Spleen (tissue), 11 donors: ENCODE data around the gene YWHAH. TPM values are rescaled to one million over a fixed set of nuclear protein-coding genes. Genes with fewer than 3 reads are reported as not detected.
A peak's percentile ranks its signal among the peaks of the same experiment; 100 is the strongest.

ENCODE experiments used
- DNase-seq: peaks from one replicate; pipeline ENCODE4 v3.0.0-alpha.2; 2020
- H3K27ac ChIP-seq, 8 donors: fragments of 200-600 bp; sonication (generic) in 7 of 8; 1 replicate in 4 of 8; 2 replicates in 4 of 8; pipeline versions ENCODE4 v1.5.0 to v1.8.0; 2016 to 2021; ENCODE audit warnings: inconsistent platforms in 4 of 8, mild to moderate bottlenecking in 4 of 8, moderate library complexity in 1 of 8
- H3K27me3 ChIP-seq, 7 donors: fragments of 200-600 bp; sonication (generic) in 6 of 7; replicated peaks in 1 of 7; 1 replicate in 4 of 7; 2 replicates in 3 of 7; pipeline versions ENCODE4 v1.5.0 to v1.8.0; 2016 to 2021; ENCODE audit warnings: inconsistent platforms in 3 of 7, mild to moderate bottlenecking in 1 of 7
- H3K36me3 ChIP-seq, 6 donors: fragments of 200-600 bp; sonication (generic) in 5 of 6; 1 replicate in 4 of 6; 2 replicates in 2 of 6; pipeline versions ENCODE4 v1.5.0 to v1.8.0; 2016 to 2021; ENCODE audit warnings: inconsistent platforms in 2 of 6
- H3K4me1 ChIP-seq, 6 donors: fragments of 200-600 bp; sonication (generic) in 5 of 6; 1 replicate in 3 of 6; 2 replicates in 3 of 6; pipeline versions ENCODE4 v1.5.0 to v1.8.0; 2016 to 2021; ENCODE audit warnings: inconsistent platforms in 3 of 6
- H3K4me3 ChIP-seq, 8 donors: fragments of 200-600 bp; sonication (generic) in 7 of 8; 1 replicate in 4 of 8; 2 replicates in 4 of 8; pipeline versions ENCODE4 v1.5.0 to v1.8.0; 2016 to 2021; ENCODE audit warnings: inconsistent platforms in 4 of 8, mild to moderate bottlenecking in 4 of 8, moderate library complexity in 2 of 8
- H3K9me3 ChIP-seq, 8 donors: fragments of 200-600 bp; sonication (generic) in 7 of 8; 1 replicate in 4 of 8; 2 replicates in 4 of 8; pipeline versions ENCODE4 v1.5.0 to v1.8.0; 2016 to 2021; ENCODE audit warnings: inconsistent platforms in 4 of 8
- POLR2A ChIP-seq, 3 donors: fragments of 450-650 bp; IDR thresholded peaks; one replicate each; pipeline ENCODE4 v1.5.1; 2017; ENCODE audit warnings: antibody characterized with exemption in 3 of 3, mild to moderate bottlenecking in 1 of 3
- POLR2AphosphoS5 ChIP-seq, 3 donors: sonication (generic); formaldehyde crosslinking; IDR thresholded peaks; one replicate each; pipeline ENCODE4 v1.5.1; 2017; ENCODE audit warnings: antibody characterized with exemption in 3 of 3
- WGBS, 5 donors: extraction: QIAGEN DNeasy Blood & Tissue Kit in 3 of 5; methylation state at CpG; one replicate each; pipeline versions ENCODE4 v1.1.5 to v1.1.7; 2013 to 2018; 5-methylcytosine and 5-hydroxymethylcytosine counted together
- intact Hi-C: fragments of 100-400 bp; cut with DNase I; formaldehyde crosslinking; loops from one replicate; pipeline ENCODE4 v1.15.0; 2023; ENCODE audit warnings: low total_unique reads
- polyA plus RNA-seq, 3 donors: library from polyadenylated mRNA; stranded (reverse); fragments of 200-250 nt; gene quantifications; one replicate each; pipeline ENCODE4 v1.2.1, GENCODE V29; 2013
- total RNA-seq, 7 donors: library from RNA; depleted of rRNA in 3 of 7; stranded (reverse); fragments of >200 nt in 3 of 7; fragmentation: NEBNext Ultra II Directional in 4 of 7; extraction: Animal tissue kit (Norgen Biotek cat#: 25700) in 4 of 7; gene quantifications; one replicate each; pipeline versions ENCODE4 v1.1.0 to v1.2.1, GENCODE V29; 2016 to 2021
- TF ChIP-seq, protein P1 (sequence below), 11 experiments: fragments of 200-600 bp in 7 of 11; fragments of 450-650 bp in 4 of 11; sonication (generic) in 4 of 11; IDR thresholded peaks in 8 of 11; conservative IDR thresholded peaks in 3 of 11; 1 replicate in 7 of 11; 2 replicates in 4 of 11; pipeline versions ENCODE4 v1.4.0 to v1.8.0; 2016 to 2021; ENCODE audit warnings: antibody characterized with exemption in 11 of 11, inconsistent platforms in 4 of 11, mild to moderate bottlenecking in 1 of 11
- donor health status: healthy with polysubstance abuse.
- donor health status: DM: no; HTN: no; CAD: no; lungs with moderate emphysema.
- donor health status: DM: no; HTN: no; CAD: no.
- donor health status: Bipolar disorder and iron deficiency.
- donor health status: healthy.
- donor health status: DM: no; HTN: no; CAD: no.
- donor health status: DM: yes; HTN: yes; CAD: no.

The YWHAH gene
- total and polyA plus RNA-seq, 10 donors, result 34.2 to 130 (median 83.6) TPM

DNA sequence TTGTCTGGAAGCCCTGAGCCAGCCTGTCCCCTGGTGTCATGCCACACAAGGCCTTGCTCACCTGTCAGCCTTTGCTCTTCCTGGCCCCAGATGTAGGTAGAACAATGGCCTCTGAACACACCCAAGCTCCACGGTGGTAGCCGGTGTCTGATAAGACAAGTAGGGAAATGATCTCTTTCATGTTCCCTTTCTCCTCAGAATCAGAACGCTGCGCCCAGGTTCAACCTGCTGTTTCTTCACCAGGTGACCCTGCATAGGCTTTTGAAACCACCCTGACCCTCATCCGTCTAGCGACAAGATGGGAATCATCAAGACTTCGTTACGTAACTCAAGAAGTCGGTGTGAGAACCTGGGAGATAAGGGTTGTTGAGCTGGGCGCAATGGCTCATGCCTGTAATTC is 28.7 kb upstream of the YWHAH start:
- WGBS, 5 donors, result 82 to 93% (median 87%) methylated on average over 10 of the region's 10 CpGs
- intact Hi-C loops, result no loop called here

DNA sequence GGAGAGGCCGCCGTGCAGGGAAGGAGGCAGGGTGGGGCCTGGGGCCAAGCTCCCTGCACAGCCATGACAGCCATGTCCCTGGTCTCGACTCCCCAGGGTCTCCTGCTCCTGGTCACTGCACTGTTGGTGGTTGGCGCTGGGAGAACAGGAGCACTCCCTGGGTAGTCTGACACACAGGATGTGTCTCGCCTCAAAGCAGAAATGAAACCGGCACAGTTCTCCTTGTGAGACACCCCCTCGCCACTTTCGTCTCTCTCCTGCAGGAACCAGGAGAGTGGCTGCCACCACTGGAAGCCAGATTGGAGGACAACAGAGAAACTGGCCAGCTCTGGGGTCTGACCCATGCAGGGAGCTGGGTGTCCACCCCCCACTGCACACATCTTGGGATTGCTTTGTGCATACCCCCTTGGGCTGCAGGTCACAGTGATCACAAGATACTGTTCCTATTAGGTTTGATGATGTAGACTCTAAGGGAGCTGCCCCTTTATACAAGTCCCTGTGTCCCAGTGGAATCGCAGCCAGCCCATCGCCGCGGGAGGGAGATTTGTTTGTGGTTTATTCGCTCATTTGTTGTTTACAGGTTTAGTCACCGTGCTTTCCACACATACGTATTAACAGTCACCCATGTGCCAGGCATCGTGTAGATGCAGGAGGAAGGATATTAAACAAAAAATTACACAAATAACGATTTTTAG is 27.0 kb upstream of the YWHAH start:
- H3K27ac ChIP-seq, result peak overlapping the region in 5 of 8 donors; percentile 3 to 59 (median 21)
- intact Hi-C loops, result no loop called here
- peak overlapping the region in 1 of 8 donors; percentile 41 for H3K4me3 ChIP-seq
- DNase-seq, result no peak
- TF ChIP-seq POLR2A (IDR thresholded peaks at IDR 0.05) (no peak), POLR2AphosphoS5 (IDR thresholded peaks at IDR 0.05) (peak in 2 of 3 donors; percentile 23 to 55)
- H3K27me3 ChIP-seq, result no peaks in the 10 kb centered on the region
- H3K9me3 ChIP-seq, result no peaks in the 10 kb centered on the region
- no peaks in the 10 kb centered on the region for H3K36me3 ChIP-seq
- H3K4me1 ChIP-seq, result peaks cover 5 to 53% (median 30%) of the 10 kb centered on the region in 6 donors
- WGBS, 5 donors, result 36 to 58% (median 45%) methylated on average over 14 to 17 of the region's 17 CpGs

More for the DNA sequence above, 28.7 kb upstream of the YWHAH start:
- no peak for DNase-seq
- Histone ChIP-seq H3K27ac (no peak overlapping the region), H3K27me3 (no peaks in the 10 kb centered on the region), H3K36me3 (peaks cover 0 to 13% (median under 1%) of the 10 kb centered on the region in 6 donors), H3K4me3 (no peak overlapping the region), H3K9me3 (no peaks in the 10 kb centered on the region), H3K4me1 (peaks cover 0 to 35% (median 22%) of the 10 kb centered on the region in 6 donors)
- TF ChIP-seq POLR2AphosphoS5 (IDR thresholded peaks at IDR 0.05), result no peak
- TF ChIP-seq, protein P1, sequence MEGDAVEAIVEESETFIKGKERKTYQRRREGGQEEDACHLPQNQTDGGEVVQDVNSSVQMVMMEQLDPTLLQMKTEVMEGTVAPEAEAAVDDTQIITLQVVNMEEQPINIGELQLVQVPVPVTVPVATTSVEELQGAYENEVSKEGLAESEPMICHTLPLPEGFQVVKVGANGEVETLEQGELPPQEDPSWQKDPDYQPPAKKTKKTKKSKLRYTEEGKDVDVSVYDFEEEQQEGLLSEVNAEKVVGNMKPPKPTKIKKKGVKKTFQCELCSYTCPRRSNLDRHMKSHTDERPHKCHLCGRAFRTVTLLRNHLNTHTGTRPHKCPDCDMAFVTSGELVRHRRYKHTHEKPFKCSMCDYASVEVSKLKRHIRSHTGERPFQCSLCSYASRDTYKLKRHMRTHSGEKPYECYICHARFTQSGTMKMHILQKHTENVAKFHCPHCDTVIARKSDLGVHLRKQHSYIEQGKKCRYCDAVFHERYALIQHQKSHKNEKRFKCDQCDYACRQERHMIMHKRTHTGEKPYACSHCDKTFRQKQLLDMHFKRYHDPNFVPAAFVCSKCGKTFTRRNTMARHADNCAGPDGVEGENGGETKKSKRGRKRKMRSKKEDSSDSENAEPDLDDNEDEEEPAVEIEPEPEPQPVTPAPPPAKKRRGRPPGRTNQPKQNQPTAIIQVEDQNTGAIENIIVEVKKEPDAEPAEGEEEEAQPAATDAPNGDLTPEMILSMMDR (IDR thresholded peaks at IDR 0.05 in 8 of 11, conservative IDR thresholded peaks at IDR 0.05 in 3 of 11), result no peak
- TF ChIP-seq POLR2A (IDR thresholded peaks at IDR 0.05), result no peak

DNA sequence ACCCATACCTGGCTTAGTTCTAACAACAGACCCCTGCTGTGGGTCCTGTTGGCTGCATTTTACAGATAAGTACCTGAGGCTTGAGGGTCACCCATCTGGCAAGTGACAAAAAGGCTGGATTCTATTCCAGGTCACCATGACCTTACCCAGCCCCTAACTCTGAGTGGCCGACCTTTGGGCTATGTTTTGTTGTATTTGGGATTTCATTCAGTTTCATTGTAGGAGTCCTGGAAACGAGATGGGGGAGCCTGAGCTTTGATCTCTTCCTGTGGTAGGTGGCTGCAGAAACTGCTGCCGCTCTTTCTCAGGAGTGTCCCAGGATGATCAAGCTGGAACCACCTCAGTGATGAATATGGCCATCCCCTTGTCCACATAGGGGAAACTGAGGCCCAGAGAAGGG is 24.6 kb upstream of the YWHAH start:
- peaks cover 10 to 74% (median 47%) of the 10 kb centered on the region in 6 donors for H3K4me1 ChIP-seq
- H3K27me3 ChIP-seq, result peaks cover 0 to 6% (median 0%) of the 10 kb centered on the region in 7 donors
- no peaks in the 10 kb centered on the region for H3K36me3 ChIP-seq
- TF ChIP-seq POLR2AphosphoS5 (IDR thresholded peaks at IDR 0.05), result no peak
- TF ChIP-seq, protein P1 (IDR thresholded peaks at IDR 0.05 in 8 of 11, conservative IDR thresholded peaks at IDR 0.05 in 3 of 11), result no peak
- no peak for TF ChIP-seq POLR2A (IDR thresholded peaks at IDR 0.05)
- no peaks in the 10 kb centered on the region for H3K9me3 ChIP-seq
- WGBS, 5 donors, result 85 to 95% (median 91%) methylated on average over 3 of the region's 3 CpGs
- no peak overlapping the region for H3K27ac ChIP-seq
- H3K4me3 ChIP-seq, result no peak overlapping the region
- DNase-seq, result no peak
- intact Hi-C loops, result no loop called here

DNA sequence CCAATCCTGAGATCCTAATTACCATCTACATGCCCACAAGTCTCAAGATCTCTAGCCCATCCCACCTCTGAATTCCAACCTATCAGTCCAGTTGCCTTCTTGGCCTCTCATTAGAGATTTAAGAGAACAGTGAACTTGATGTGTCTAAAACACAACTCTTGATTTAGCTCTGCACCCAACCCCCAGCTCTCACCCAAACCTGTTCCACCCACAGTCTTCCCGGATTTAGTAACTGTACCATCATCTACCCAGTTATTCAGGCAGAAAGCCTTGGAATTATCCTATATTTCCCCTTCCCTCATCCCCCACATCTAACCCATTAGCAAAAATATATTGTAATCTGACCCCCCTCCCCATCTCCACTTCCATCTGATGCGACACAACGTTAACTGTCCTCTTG is 24.0 kb upstream of the YWHAH start:
- intact Hi-C loops, result no loop called here
- Histone ChIP-seq H3K27me3 (peaks cover 0 to 7% (median 0%) of the 10 kb centered on the region in 7 donors), H3K9me3 (no peaks in the 10 kb centered on the region), H3K4me1 (peaks cover 10 to 74% (median 47%) of the 10 kb centered on the region in 6 donors), H3K4me3 (no peak overlapping the region), H3K36me3 (no peaks in the 10 kb centered on the region), H3K27ac (no peak overlapping the region)
- TF ChIP-seq, protein P1 (IDR thresholded peaks at IDR 0.05 in 8 of 11, conservative IDR thresholded peaks at IDR 0.05 in 3 of 11), result no peak
- TF ChIP-seq POLR2A (IDR thresholded peaks at IDR 0.05), result no peak
- DNase-seq, result no peak
- WGBS, 5 donors, result 91 to 99% (median 95%) methylated on average over 3 of the region's 3 CpGs
